ENCODE measurements around the gene OBP2A.
"Not testable (repeated sequence)": the region's sequence is repeated elsewhere in the genome, so short reads cannot be mapped to it uniquely, and the experiment has no call there.

Gene OBP2A

DNA sequence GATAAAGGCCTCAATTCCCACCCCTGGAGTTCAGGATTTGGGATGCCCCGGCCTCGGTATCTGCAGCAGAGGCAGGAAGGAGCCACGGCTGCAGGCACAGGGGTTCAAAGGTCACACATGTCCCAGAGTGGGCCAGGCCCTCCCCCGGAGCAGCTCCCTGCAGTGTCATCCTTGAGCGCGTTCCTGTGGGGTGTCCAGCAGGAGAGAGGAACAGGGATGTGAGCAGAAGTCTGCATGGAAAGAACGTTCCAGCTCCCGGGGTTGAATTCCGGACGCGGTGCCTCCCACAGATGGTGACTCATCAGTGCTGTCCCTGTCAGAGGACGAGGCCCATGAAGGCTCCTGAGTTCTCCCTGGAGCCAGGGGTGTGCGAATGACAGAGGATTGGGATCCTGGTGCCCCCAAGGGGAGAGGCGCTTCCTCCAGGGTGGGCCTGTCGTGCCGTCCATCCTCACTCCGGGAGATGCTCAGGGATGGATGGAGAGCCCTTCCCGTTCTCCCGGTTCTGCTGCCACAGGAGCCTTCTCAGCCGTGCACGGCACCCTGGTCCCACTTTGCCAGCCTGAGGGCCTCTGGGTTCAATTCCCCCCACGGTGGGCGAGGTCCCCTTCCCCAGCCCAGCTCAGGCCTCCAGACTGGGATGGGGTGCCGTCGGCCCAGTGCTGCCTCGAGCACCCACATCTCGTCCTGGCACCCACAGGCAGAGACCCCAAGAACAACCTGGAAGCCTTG lies 21.6 kb upstream of the OBP2A start:
- no peaks in the 10 kb centered on the region for H3K4me1 ChIP-seq (ENCODE audit: control insufficient read depth, insufficient read depth, low read length)
- no peaks in the 10 kb centered on the region for H3K27me3 ChIP-seq (ENCODE audit: control insufficient read depth, insufficient read depth, low read length)
- H3K4me3 ChIP-seq (ENCODE audit: low read depth, low read length) = no peak overlapping the region
- no peaks in the 10 kb centered on the region for H3K36me3 ChIP-seq (ENCODE audit: control insufficient read depth, insufficient read depth, low read length)
- no peak overlapping the region for H3K9ac ChIP-seq (ENCODE audit: low read depth, low read length)
- no peaks in the 10 kb centered on the region for H3K9me3 ChIP-seq (ENCODE audit: control insufficient read depth, insufficient read depth, low read length)

DNA sequence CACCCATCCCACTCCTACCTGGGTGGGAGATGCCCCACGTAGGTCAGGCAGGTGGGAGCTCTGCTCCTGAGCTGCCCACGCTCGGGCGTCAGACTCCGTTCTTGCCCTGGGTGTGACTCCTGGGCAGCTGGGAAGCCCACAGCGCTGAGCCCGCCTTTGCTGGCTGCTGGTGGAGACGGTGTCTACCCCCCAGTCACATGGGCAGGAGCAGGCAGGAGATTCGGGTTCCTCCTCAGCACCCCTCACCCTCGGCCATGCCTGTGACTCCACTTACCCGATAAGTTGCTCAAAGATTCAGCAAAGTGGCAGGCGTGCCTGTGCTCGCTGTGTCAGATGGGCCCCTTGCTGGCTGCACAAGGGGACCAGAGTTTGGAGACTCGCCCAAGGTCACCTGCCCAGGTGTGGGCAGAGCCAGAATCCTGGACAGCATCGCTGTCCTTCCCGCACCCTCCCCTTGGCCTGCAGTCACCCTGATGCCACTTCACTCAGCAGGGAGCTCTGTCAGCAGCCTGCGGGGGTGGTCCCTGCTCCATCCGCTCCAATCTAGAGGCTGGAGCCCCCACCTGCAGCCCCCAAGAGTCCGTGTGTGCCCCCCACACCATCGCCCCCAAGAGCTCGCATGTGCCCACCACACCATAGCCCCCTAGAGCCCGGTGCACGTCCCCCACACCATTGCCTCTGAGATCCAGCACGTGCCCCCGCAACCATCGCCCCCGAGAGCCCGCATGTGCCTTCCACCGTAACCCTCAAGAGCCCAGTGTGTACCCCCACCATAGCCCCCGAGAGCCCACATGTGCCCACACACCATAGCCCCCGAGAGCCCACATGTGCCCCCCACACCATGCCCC lies 20.5 kb upstream of the OBP2A start:
- Histone ChIP-seq H3K4me1 (ENCODE audit: control insufficient read depth, insufficient read depth, low read length) (no peaks in the 10 kb centered on the region), H3K4me3 (ENCODE audit: low read depth, low read length) (no peak overlapping the region), H3K9me3 (ENCODE audit: control insufficient read depth, insufficient read depth, low read length) (no peaks in the 10 kb centered on the region), H3K27me3 (ENCODE audit: control insufficient read depth, insufficient read depth, low read length) (no peaks in the 10 kb centered on the region), H3K9ac (ENCODE audit: low read depth, low read length) (no peak overlapping the region), H3K36me3 (ENCODE audit: control insufficient read depth, insufficient read depth, low read length) (no peaks in the 10 kb centered on the region)

DNA sequence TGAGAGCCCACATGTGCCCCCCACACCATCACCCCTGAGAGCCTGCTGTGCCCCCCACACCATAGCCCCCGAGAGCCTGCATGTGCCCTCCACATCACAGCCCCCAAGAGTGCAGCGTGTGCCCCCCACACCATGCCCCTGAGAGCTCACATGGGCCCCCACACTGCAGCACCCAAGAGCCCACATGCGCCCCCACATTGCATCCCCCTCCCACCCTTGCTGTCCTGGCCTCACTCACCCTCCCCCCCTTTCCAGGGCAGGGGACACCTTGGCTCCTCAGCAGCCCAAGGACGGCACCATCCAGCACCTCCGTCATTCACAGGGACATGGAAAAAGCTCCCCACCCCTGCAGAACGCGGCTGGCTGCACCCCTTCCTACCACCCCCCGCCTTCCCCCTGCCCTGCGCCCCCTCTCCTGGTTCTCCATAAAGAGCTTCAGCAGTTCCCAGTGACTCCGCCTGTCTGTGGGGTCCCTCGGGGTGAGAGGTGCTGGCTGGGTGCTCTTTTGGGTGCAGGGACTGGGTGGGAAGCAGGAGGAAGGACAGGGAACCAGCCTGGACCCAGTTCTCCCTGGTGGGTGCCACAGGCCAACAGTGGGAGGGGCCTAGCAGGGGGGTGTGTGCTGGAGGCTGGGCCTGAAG lies 19.7 kb upstream of the OBP2A start:
- Histone ChIP-seq H3K4me3 (ENCODE audit: low read depth, low read length) (no peak overlapping the region), H3K4me1 (ENCODE audit: control insufficient read depth, insufficient read depth, low read length) (no peaks in the 10 kb centered on the region), H3K36me3 (ENCODE audit: control insufficient read depth, insufficient read depth, low read length) (no peaks in the 10 kb centered on the region), H3K9me3 (ENCODE audit: control insufficient read depth, insufficient read depth, low read length) (no peaks in the 10 kb centered on the region), H3K27me3 (ENCODE audit: control insufficient read depth, insufficient read depth, low read length) (no peaks in the 10 kb centered on the region), H3K9ac (ENCODE audit: low read depth, low read length) (no peak overlapping the region)

DNA sequence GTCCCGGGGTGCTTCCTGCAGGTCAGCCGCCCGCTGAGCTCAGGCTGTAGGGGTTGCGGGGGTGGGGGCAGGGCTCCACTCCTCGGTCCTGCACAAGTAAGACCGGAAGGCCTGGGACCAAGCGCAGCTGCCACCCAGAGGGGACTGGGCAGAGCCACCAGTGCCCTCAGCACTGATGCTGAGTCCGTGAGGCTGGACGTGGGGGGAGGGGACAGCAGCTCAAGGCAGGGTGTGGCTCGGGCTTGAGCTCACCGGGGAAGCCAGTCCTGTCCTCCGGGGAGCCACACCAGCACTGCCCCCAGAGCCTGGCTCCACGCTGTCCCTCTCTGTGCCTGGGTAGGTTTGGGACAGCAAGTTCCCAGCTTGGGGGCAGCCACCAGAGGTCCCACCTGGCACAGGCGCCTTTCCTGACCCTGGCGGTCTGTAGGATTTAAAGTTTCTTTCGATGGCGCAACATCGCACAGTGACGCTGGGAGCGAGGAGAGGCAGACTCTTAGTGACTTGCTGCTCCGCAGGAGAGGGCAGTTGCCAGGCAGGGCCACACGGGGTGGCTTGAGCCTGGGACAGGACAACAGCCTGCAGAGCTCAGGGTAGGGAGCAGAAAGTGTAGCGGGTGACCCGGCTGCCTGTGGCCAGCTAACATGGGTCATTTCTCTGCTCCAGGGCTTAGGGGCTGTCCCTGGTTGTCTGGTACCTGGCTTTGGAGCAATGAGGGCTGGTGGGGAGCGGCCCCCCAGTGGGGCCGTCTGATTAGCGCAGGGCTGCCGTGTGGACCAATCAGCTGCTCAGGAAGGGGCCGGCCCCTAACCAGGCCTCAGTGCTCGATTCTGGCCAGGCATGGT lies 19.0 kb upstream of the OBP2A start:
- Histone ChIP-seq H3K36me3 (ENCODE audit: control insufficient read depth, insufficient read depth, low read length) (no peaks in the 10 kb centered on the region), H3K27me3 (ENCODE audit: control insufficient read depth, insufficient read depth, low read length) (no peaks in the 10 kb centered on the region), H3K9ac (ENCODE audit: low read depth, low read length) (no peak overlapping the region), H3K4me1 (ENCODE audit: control insufficient read depth, insufficient read depth, low read length) (no peaks in the 10 kb centered on the region), H3K4me3 (ENCODE audit: low read depth, low read length) (no peak overlapping the region), H3K9me3 (ENCODE audit: control insufficient read depth, insufficient read depth, low read length) (no peaks in the 10 kb centered on the region)

DNA sequence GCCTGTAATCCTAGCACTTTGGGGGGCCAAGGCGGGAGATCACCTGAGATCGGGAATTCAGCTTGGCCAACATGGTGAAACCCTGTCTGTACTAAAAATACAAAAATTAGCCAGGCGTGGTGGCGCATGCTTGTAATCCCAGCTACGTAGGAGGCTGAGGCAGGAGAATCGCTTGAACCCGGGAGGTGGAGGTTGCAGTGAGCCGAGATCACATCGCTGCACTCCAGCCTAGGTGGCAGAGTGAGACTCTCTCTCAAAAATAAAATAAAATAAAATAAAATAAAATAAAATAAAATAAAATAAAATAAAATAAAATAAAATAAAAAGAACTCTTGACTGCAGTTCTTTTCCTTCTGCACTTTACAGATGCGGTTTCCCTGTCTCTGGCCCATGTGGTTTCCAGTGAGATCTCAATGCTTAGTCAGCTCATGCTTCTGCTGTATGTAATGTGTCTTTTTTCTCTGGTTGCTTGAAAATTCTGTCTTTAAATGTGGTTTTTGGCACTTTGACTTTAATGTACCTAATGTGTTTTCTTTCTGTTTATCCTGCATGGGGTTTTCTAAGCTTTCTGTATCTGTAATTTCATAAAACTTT lies 17.0 kb upstream of the OBP2A start:
- not testable (repeated sequence) for H3K9me3 ChIP-seq (ENCODE audit: control insufficient read depth, insufficient read depth, low read length); H3K9ac ChIP-seq (ENCODE audit: low read depth, low read length)

DNA sequence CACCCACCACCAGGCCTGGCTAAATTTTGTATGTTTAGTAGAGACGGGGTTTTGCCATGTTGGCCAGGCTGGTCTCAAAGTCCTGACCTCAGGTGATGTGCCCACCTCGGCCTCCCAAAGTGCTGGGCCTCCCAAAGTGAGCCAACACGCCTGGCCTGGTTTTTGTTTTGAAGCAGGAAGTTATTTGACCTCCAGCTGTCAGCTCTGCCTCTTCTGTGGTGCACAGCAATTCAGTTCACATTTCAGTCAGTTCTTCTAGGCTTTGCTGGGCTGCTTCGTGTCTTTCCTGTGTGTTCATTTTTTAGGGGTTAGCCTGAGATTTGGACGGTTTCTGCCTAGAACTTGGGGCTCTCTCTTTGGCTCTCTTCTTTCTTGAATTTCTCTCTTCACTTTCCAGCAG lies 15.8 kb upstream of the OBP2A start:
- no peak overlapping the region for H3K4me3 ChIP-seq (ENCODE audit: low read depth, low read length)
- H3K9me3 ChIP-seq (ENCODE audit: control insufficient read depth, insufficient read depth, low read length) = no peaks in the 10 kb centered on the region
- H3K36me3 ChIP-seq (ENCODE audit: control insufficient read depth, insufficient read depth, low read length) = no peaks in the 10 kb centered on the region
- H3K4me1 ChIP-seq (ENCODE audit: control insufficient read depth, insufficient read depth, low read length) = no peaks in the 10 kb centered on the region
- no peak overlapping the region for H3K9ac ChIP-seq (ENCODE audit: low read depth, low read length)
- no peaks in the 10 kb centered on the region for H3K27me3 ChIP-seq (ENCODE audit: control insufficient read depth, insufficient read depth, low read length)

More for the DNA sequence above, 17.0 kb upstream of the OBP2A start:
- not testable (repeated sequence) for H3K27me3 ChIP-seq (ENCODE audit: control insufficient read depth, insufficient read depth, low read length); H3K4me3 ChIP-seq (ENCODE audit: low read depth, low read length); H3K4me1 ChIP-seq (ENCODE audit: control insufficient read depth, insufficient read depth, low read length); H3K36me3 ChIP-seq (ENCODE audit: control insufficient read depth, insufficient read depth, low read length)

DNA sequence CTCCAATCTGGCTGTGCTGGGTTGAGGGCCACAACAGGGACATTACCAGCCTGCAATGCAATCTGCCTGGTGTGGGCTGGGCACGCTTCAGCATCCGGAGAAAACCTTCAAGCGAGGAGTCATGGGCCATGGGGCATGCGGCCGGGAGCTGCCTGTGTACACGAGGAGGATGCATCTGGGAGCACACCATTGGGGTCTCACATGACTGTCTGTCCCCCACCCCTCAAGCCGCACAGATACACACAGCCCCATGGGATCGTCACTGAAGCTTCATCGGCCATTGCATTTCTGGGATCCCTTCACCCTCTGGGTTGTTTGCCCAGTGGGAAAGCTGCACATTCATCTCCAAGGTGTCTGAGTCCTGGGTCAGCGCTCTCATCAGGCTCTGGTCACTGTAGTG lies 14.8 kb upstream of the OBP2A start:
- H3K27me3 ChIP-seq (ENCODE audit: control insufficient read depth, insufficient read depth, low read length) = no peaks in the 10 kb centered on the region
- no peaks in the 10 kb centered on the region for H3K4me1 ChIP-seq (ENCODE audit: control insufficient read depth, insufficient read depth, low read length)
- no peak overlapping the region for H3K4me3 ChIP-seq (ENCODE audit: low read depth, low read length)
- H3K9me3 ChIP-seq (ENCODE audit: control insufficient read depth, insufficient read depth, low read length) = no peaks in the 10 kb centered on the region
- H3K9ac ChIP-seq (ENCODE audit: low read depth, low read length) = no peak overlapping the region
- no peaks in the 10 kb centered on the region for H3K36me3 ChIP-seq (ENCODE audit: control insufficient read depth, insufficient read depth, low read length)

DNA sequence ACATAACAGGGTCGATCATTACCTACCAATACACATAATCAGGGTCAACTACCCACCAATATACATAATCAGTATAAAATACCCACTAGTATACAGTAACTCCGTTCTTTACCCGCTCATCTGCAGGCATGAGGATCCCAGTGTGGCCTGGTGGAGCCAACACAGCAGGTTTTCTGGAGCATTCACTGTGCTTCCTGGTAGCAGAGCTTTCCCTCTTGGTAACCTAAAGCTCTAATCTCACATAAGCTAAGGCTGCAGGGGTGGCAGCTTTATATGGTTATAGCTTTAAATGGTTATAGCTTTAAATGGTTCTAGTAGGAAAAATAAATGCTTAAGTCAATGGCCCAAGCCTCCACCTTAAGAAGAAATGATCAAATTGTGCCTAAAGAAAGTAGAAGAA lies 12.8 kb upstream of the OBP2A start:
- Histone ChIP-seq H3K9ac (ENCODE audit: low read depth, low read length) (no peak overlapping the region), H3K4me1 (ENCODE audit: control insufficient read depth, insufficient read depth, low read length) (no peaks in the 10 kb centered on the region), H3K9me3 (ENCODE audit: control insufficient read depth, insufficient read depth, low read length) (no peaks in the 10 kb centered on the region), H3K36me3 (ENCODE audit: control insufficient read depth, insufficient read depth, low read length) (no peaks in the 10 kb centered on the region), H3K27me3 (ENCODE audit: control insufficient read depth, insufficient read depth, low read length) (no peaks in the 10 kb centered on the region), H3K4me3 (ENCODE audit: low read depth, low read length) (no peak overlapping the region)

DNA sequence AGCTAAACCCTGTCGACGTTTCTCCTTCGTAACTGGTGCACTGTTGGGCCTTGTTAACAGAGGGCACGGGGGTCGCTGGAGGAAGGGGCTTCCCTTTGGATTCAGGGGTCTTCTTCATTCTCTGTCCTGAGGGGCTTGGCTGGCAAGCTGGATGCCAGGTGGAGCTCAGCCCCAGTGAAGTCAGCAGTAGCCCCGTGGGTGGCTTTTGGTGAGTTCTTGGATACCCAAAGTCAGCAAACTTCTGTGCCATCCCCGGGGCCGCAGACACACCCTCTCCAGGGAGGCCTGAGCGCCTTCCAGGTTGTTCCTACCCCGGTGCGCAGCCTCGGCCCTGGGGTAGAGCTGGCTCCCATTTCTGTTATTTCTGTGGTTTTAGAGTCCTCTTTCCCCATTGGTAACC lies 12.3 kb upstream of the OBP2A start:
- no peak overlapping the region for H3K4me3 ChIP-seq (ENCODE audit: low read depth, low read length)
- no peak overlapping the region for H3K9ac ChIP-seq (ENCODE audit: low read depth, low read length)
- no peaks in the 10 kb centered on the region for H3K9me3 ChIP-seq (ENCODE audit: control insufficient read depth, insufficient read depth, low read length)
- no peaks in the 10 kb centered on the region for H3K36me3 ChIP-seq (ENCODE audit: control insufficient read depth, insufficient read depth, low read length)
- H3K27me3 ChIP-seq (ENCODE audit: control insufficient read depth, insufficient read depth, low read length) = no peaks in the 10 kb centered on the region
- H3K4me1 ChIP-seq (ENCODE audit: control insufficient read depth, insufficient read depth, low read length) = no peaks in the 10 kb centered on the region

DNA sequence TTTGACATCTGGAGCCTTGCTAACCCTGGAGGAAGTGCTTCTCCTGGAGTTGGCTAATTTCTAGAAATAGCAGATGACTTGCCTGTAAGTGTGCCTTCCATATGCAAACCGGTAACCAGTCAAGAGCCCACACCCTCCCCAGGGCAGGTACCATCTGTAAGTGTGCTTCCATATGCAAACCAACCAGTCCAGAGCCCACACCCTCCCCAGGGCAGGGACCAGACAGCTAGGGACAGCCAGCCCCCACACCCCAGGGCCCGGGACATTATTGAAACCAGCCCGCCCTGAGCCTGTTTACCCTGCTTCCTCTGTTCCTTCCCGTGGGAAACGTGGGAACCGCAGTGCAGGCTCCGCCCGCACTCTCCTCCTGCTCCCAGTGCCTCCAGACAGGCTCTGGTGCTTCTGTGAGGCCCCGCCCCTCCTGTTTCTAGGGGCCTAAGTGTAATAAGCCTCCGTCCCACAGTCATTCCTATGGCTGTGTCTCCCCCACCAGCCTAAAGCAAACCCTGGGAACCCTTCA lies 11.7 kb upstream of the OBP2A start:
- not testable (repeated sequence) for H3K4me1 ChIP-seq (ENCODE audit: control insufficient read depth, insufficient read depth, low read length); H3K9me3 ChIP-seq (ENCODE audit: control insufficient read depth, insufficient read depth, low read length); H3K4me3 ChIP-seq (ENCODE audit: low read depth, low read length); H3K36me3 ChIP-seq (ENCODE audit: control insufficient read depth, insufficient read depth, low read length); H3K27me3 ChIP-seq (ENCODE audit: control insufficient read depth, insufficient read depth, low read length); H3K9ac ChIP-seq (ENCODE audit: low read depth, low read length)

DNA sequence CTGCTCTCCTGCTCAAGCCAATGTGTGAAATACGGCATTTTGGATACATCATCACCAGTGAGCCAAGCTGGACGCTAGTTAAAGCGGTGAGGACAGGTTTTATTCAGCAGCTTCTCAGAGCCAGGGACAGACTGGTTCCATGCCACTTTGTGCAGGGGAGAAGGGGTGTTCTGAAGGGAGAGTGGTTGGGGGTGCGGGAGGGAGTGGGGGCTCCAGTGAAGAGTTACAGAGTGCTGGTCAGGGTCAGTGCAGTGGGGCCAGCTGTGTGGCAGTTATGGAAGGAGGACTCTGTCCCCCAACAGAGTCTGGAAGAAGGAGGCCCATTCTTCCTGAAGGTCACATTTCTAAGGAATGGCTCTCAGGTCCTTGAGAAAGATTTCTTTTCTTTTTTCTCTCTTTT lies 11.1 kb upstream of the OBP2A start:
- H3K4me1 ChIP-seq (ENCODE audit: control insufficient read depth, insufficient read depth, low read length); H3K9me3 ChIP-seq (ENCODE audit: control insufficient read depth, insufficient read depth, low read length); H3K36me3 ChIP-seq (ENCODE audit: control insufficient read depth, insufficient read depth, low read length); H3K4me3 ChIP-seq (ENCODE audit: low read depth, low read length); H3K27me3 ChIP-seq (ENCODE audit: control insufficient read depth, insufficient read depth, low read length); H3K9ac ChIP-seq (ENCODE audit: low read depth, low read length): not testable (repeated sequence)

Data from iPS-15b (cell line).